HUDEP-2 (cell line): ENCODE results near the gene CCDC13.

Experiments used
- DNase-seq, 76 experiments: peaks; one replicate each; lab custom pipeline; 2025; ENCODE audit not compliant: unreplicated experiment in 76 of 76; lab: John Stamatoyannopoulos, UW

The CCDC13 gene

DNA sequence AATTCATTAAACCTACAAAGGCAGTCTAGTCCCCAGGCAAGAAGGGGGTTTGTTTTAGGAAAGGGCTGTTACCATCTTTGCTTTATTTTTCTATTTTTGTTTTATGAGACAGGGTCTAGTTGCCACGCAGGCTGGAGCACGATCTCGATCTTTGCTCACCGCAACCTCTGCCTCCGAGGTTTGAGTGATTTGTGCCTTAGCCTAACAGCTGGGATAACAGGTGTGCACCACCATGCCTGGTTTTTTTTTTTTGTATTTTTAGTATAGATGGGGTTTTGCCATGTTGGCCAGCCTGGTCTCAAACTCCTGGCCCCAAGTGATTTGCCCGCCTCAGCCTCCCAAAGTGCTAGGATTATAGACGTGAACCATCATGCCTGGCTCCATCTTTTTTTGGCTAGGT, 26.3 kb upstream of the CCDC13 start:
- DNase-seq: no peak

GRCh38 chr3:42796332-42796885, 23.4 kb upstream of the CCDC13 start:
- DNase-seq: no peak

DNA sequence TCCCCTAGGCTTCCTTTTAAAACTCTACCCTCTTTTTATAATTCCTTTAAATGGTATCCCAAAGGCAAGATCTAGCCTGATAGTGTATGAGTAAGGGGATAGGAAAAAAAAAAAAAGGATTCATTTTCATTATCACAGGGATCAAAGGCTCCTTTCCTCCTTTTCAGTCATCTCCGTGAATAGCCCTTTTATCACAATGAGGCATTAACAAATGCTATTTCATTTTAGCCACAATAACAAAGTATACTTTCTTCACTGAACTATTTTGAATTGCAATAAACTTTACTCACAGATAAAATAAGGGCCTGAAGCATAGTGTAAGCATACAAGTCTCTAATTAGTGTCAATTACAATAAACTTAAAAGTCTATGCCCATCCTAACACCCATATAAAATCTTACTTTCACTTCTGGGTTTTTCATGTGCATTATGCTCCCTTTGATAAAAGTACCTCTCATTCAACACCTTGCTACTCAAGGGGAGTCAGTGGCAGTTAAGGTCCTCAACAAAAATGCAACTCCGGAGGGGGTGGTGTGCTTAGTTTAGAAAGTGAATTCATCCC, 22.6 kb upstream of the CCDC13 start:
- DNase-seq: no peak

- no peak for DNase-seq
Observed at GRCh38 chr3:42790714-42791229, 17.7 kb upstream of the CCDC13 start.

DNA sequence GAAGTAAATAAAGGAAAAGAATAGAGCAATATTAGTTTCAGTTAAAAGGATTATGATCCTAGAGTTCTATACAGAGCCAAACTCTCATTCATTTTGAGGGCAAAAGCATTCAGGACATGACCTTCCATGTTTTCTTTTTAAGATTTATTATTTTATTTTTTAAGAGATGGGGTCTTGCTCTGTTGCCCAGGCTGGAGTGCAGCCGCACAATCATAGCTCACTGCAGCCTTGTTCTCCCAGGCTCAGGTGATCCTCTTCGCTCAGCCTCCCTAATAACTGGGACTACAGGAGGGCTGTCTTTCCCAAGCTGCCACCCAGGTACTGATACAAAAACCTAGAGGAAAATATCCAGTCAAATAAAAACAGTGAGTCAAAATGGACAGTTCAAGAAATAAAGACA, 13.6 kb upstream of the CCDC13 start:
- no peak for DNase-seq

DNA sequence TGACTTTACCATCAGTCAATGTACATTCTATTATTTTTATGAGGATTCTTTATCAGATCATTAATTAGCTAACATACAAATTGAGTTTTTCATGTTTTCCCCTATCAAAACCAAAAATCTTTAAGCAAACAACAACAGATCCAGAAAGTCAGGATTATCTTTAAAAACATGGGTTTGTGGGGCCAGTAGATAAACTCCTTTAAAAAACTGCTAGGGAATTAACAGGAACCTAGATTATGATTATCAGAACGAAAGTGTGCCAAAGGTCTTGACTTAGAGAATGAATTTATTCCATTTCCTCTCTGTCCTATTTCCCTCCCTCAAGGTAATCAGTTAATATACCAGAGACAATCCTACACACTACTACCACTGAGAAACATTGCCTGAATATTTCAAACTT, 13.2 kb upstream of the CCDC13 start:
- peak in 24 of 76 experiments; percentile 5 to 73 (median 31) for DNase-seq

DNA sequence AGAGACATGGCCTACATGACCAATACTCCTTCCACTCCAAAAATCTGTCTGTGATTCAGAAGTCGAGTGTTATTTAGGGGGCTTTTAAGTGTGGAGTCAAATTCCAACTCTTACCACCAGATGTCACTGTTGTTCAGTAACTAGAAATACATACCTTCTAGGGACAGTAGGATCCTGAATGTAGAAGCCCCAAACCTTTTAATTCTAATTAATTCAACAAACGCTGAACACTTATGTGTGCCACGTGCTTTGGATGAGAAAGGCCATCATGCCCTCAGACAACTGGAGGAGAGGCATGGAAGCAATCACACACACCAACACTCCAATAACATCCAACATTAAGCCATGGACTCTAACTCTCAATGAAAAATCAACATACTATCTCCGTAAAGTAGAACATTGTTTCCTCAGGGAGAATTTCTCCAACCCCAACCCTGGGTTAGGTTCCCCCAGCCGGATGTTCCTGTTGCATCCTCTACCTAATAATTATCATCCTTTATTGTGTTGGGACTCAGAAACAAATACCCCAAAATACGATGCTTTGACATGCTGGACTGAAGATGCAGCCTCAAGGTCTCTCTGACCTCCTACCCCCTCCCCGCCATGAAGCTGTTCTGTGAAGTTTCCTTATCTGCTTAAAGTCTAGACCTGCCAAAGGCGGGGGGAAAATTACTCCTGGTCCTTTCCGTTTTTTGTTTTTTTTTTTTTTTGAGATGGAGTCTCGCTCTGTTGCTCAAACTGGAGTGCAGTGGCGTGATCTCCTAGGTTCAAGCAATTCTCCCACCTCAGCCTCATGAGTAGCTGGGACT, 8.0 kb upstream of the CCDC13 start:
- DNase-seq: peak in 36 of 76 experiments; percentile 1 to 66 (median 30)

DNA sequence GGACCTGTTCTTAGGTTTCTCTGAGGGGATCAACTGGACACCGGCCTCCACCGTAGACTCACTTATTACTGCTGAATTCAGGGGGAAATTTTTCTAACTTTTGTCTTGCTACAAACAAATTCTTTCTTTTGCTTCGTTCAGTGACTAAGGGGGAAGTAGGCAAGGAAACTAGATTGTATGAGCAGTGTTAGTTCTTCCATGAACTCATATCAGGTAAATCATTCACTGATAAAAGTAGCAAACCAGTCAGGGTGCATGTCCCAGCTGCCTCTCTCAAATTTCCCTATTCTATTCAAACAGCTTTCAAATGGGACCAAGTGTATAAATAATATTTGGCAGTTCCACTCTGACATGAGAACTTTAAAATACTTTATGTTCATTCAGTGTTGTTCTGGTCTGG, 7.3 kb upstream of the CCDC13 start:
- DNase-seq: no peak

DNA sequence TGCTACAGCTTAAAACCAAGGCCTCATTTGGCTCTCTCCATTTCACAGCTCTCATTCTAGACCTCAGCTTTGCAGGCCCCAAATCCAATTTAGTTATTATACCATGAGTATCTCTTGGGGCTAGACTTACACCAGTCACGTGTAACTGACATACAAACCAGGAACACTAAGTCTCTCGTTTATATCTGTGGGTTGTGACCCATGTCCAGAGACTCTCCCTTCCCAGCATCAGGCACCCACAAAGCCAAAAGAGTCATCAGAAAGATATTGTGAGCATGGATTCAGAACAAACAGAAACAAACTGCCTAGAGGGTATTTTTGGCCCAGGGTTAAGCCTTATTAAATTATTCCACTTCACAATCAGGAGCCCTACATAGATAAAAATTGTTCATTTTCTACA, 5.6 kb upstream of the CCDC13 start:
- DNase-seq: no peak

DNA sequence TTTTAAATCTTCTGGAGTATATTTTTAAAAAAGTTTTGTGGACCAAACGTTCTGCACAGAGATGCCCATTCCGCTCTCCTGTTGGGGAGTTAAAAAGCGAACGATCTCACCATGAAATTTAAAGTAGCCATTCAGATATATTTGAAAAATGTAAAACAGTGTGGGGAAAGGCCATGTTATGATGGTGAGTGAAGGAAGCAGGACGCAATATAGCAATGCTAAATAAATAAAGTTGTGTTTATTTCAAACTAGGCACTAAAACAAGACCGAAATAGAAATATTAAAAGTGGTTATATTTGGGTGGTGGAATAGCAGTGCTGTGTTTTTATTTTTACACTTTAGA, 327 bp upstream of the CCDC13 start:
- DNase-seq: no peak

GRCh38 chr3:42771271-42771670, 1.8 kb downstream of the CCDC13 start:
- no peak for DNase-seq

GRCh38 chr3:42769477-42770131, 3.4 kb downstream of the CCDC13 start:
- no peak for DNase-seq

- no peak for DNase-seq
Observed at GRCh38 chr3:42764561-42765295, 8.3 kb downstream of the CCDC13 start.

DNA sequence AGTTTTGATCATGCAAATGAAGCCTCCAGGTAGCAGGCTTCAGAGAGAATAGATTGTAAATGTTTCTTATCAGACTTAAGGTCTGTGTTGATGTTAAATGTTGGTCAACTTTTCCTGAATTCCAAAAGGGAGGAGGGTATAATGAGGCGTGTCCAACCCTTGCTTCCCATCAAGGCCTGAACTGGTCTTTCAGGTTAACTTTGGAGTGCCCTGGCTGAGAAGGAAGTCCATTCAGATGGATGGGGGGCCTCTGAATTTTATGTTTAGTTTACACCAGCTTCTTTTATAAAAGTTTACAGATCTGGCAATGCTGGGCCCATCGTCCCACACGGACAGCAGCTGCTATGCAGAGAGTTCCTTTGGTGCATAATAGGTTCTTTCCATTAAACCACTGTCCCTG, 8.9 kb downstream of the CCDC13 start:
- DNase-seq: no peak

- no peak for DNase-seq
Observed at GRCh38 chr3:42763021-42763420, 10.0 kb downstream of the CCDC13 start.

DNA sequence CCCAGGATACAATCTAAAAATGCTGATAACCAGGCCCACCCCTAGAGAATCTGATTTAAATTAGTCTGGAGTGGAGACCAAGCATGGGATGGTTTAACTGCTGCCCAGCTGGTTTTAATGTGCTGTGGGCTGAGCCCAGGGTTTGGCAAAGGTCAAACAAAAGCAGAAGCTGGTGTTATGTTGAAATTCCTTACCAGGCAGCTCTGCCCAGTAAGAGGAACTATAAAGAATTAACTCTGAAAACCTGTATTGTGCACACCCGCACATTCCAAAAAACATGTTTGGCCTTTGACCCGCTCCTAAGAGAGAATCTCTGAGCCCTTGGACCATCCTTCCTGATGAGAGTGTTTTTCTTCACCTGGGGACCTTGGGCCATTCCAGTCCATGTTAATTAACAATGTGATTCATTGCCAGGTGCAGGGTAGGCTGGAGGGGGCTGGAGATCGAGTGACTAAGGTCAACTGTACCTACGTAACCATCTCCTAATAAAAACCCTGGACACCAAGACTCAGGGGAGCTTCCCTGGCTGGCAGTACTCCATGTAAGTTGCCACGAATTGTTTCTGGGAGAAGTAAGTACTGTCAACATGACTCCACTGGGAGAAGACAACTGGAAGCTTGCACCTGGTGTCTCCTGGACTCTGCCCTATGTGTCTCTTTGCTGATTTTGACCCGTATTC, 10.9 kb downstream of the CCDC13 start:
- no peak for DNase-seq

DNA sequence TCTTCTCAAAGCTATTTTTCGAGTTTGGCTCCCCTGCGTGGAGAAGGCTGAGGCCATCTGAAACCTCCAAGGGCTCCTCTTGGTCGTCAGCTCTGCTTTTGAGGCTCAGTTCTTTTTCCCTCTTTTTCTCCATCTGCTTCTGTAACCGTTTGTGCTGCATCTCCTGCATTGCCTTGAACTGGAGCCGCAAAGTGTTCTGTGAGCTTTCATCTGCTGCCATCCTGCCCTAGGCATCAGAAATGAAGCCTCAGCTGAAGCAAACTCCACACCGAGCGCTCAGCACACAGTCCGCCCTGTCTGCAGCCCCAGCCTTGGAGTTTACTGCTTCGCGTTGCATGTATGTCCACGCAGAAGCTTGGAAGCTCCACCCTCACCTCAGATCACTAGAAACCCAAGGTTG, 14.9 kb downstream of the CCDC13 start:
- DNase-seq: no peak

DNA sequence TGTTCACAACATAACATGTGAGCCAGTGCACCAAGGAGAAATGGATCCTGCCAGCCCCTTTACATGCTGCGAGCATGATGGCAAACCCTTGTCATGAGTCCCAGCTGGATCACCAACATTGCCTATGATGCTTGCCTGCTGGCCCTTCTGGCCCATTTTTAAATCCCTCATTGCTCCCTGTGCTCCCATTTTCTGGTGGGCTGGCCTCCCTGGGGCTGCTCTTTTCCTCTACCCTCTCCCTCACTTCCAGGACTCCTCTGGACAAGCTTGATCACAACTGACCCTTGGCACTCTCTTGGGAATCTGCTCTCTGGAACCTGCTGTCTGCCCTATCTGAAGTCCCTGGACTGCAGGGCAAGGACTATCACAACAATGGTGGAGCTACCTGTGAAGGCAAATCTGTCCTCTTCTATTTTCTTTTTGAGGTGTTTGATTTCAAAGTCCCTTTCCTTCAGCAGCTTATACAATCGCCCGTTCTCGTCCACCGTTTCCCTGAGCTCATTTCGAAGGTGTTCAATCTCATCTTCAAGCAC, 16.3 kb downstream of the CCDC13 start:
- no peak for DNase-seq

DNA sequence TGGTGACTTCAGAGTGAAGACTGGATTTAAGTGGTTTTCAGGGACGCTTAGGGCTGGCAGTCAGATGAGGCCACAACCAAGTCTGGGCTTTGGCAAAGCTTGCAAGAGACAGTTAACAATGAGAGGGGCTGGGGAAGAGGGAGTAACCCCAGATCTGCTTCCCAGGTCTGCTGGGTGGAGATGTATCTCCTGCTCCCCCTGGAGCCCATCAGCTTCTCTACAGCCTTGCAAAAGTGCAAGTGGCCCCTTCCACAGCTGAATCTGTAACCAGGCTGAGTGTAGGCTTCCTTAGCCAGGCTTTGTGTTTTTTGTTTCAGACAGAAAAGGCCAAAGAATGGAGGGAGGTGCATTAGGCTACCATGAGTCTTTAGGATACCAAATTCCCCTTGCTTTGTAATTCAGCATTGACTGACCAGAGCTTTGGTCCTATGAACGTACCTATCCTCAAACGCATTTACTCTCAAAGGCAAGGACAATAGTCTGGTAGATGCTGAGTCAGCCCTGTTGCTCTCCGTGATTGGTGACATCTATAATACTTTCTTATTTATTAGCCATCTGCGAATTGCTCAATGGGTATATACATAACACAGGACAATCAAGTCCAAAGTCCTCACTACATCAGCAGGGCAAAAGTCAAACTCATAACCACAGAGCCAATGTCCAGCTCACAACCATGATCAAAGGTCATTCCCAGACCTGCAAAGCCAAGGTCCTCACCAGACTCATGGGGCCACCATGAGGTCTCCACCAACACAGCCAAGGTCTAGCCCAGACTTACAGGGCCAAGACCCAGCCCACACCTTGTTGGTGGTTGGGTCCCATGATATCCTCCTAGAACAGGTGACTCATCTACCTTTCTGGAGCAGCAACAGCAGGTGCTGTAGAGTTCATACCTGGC, 17.1 kb downstream of the CCDC13 start:
- DNase-seq: peak in 8 of 76 experiments; percentile 4 to 31 (median 6)
